ENCODE results near the gene C22orf42. TPM values are rescaled to one million over a fixed set of nuclear protein-coding genes. Genes with fewer than 3 reads are reported as not detected.

C22orf42 gene, protein sequence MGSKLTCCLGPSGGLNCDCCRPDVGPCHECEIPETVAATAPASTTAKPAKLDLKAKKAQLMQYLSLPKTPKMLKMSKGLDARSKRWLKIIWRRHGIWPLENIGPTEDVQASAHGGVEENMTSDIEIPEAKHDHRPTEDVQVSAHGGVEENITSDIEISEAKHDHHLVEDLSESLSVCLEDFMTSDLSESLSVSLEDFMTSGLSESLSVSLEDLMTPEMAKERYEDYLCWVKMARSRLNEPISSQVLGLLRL
- 0.10 TPM for total RNA-seq

DNA sequence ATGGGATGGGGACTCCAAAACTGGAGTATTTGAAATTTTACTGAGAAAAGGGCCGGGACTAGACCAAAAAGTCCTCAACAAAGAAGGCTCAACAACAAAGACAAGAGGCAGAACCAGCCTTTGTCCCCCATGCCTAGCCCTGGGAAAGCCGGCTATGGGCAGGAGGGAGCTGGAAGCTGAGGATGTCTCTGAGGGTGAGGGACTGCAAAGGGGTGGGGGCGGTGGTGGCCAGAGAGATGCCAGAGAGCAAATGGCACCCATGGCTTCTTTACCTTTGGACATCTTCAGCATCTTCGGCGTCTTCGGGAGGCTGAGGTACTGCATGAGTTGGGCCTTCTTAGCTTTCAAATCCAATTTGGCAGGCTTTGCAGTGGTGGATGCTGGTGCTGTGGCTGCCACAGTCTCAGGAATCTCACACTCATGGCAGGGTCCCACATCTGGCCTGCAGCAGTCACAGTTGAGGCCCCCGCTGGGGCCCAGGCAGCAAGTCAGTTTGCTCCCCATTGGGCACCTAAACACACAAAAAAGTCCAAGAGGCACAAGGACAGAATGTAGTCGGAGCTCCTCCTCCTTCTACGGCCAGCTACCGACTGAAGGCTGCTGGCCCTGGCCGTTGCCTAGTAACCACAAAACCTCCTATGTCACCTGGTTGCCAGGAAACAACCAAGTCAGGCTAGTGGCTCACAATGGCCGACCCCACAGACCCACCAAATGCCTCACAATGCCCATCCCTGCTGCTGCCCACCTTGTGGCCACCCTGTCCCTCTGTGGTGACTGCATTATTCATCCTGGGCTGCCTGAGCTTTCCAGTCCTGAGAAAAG is at the start of gene C22orf42:
C22orf42 (minus strand) TSS at position 592 of the 822 bp plus-strand sequence; CDS start at position 504, 88 bp downstream.
- no peak within 1 kb of the TSS for H3K4me3 ChIP-seq (ENCODE audit: low read length)
- H3K27me3 ChIP-seq (ENCODE audit: insufficient read depth, low read length), result no peaks in the 10 kb centered on the region
- peaks cover 5% of the 10 kb centered on the region for H3K4me1 ChIP-seq (ENCODE audit: insufficient read depth, low read length)
- no peaks in the 10 kb centered on the region for H3K9me3 ChIP-seq (ENCODE audit: low read depth, low read length)

- Histone ChIP-seq H3K9me3 (ENCODE audit: low read depth, low read length) (no peaks in the 10 kb centered on the region), H3K4me1 (ENCODE audit: insufficient read depth, low read length) (peaks cover 17% of the 10 kb centered on the region), H3K27me3 (ENCODE audit: insufficient read depth, low read length) (no peaks in the 10 kb centered on the region), H3K4me3 (ENCODE audit: low read length) (no peak overlapping the region)
These were observed 49.6 kb upstream of the C22orf42 start for GRCh38 chr22:32208681-32209080.

GRCh38 chr22:32207971-32208480 is 48.9 kb upstream of the C22orf42 start:
- Histone ChIP-seq H3K4me3 (ENCODE audit: low read length) (no peak overlapping the region), H3K4me1 (ENCODE audit: insufficient read depth, low read length) (peaks cover 22% of the 10 kb centered on the region), H3K9me3 (ENCODE audit: low read depth, low read length) (no peaks in the 10 kb centered on the region), H3K27me3 (ENCODE audit: insufficient read depth, low read length) (no peaks in the 10 kb centered on the region)

DNA sequence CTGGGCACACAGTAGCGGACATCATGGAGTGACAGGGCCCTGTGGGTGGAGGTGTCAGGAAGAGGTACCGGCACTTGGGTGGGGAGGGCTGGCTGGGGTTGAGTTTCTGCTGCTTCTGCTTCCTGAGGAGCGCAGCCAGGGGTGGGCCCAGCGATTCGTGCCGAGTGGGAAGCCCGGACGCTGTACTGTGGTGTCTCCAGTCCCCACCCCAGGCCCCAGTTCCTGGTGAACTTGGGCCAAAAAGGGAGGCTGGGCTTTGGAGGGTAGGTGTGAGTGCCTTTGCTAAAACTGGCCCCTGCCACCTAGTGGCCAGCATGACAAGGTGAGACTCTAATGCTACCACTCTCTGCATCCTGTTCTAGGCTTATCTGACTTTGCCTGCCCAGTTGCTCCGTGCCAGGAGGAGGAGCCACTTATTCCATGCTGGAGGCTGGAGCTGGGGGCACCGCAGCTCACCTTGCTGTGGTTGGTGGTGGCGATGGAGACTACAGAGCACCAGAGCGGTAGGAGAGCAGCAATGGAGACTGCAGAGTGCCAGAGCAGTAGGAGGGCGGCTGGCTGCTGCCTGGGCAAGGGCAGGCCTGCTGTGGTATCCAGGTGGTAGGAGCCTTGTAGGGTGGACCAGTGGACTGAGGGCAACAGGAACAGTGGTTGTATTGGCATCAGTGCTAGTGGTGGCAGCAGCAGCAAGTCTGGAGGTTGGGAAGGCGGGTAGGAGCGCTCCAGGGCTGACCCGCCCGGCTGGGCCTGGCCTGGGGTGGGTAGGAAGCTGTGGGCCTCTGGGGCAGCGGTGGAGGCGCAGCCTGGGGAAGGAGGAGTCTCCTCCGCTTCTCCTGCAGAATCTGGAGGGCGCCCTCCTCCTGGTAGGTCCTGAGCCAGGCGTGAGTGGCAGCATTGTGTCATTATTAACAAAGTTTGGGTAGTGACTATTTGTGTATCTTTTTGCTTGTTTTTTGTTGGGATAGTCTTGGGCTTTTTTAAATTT is 48.0 kb upstream of the C22orf42 start:
- H3K27me3 ChIP-seq (ENCODE audit: insufficient read depth, low read length), result no peaks in the 10 kb centered on the region
- no peak overlapping the region for H3K4me3 ChIP-seq (ENCODE audit: low read length)
- peaks cover 32% of the 10 kb centered on the region for H3K4me1 ChIP-seq (ENCODE audit: insufficient read depth, low read length)
- no peaks in the 10 kb centered on the region for H3K9me3 ChIP-seq (ENCODE audit: low read depth, low read length)

DNA sequence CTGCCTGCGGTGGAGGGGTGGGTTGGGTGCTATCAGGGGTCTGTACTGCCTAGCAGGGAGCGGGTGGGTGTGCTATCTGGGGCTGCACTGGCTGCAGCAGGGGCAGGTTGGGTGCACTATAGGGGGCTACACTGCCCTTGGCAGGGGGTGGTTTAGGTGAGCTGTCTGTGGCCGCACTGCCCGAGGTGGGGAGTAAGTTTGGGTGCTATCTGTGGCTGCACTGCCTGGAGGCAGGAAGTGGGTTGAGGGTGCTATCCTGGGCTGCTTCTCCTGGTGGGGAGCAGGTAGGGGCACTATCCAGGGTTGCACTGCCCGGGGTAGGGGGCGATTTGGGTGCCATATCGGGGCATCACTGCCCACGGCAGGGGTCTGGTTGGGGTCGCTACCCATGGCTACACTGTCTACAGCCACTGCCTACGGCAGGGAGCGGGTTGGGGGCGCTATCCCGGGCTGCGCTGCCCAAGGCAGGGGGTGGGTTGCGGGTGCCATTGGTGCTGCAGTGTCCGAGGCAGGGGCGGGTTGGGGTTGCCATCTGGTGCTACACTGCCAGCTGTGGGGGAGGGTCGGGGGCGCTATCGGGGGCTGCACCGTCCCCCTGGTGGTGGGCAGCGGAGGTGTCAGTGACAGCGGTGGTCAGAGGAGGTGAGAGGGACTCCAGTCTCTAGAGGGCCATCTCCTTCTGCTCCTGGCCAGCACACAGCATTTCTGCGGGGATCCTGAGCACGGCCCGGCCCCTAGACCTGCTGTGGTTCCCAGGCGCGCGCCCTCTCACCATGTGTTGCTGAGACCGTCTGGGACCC is 47.1 kb upstream of the C22orf42 start:
- no peaks in the 10 kb centered on the region for H3K27me3 ChIP-seq (ENCODE audit: insufficient read depth, low read length)
- H3K4me3 ChIP-seq (ENCODE audit: low read length), result no peak overlapping the region
- peaks cover 35% of the 10 kb centered on the region for H3K4me1 ChIP-seq (ENCODE audit: insufficient read depth, low read length)
- no peaks in the 10 kb centered on the region for H3K9me3 ChIP-seq (ENCODE audit: low read depth, low read length)

GRCh38 chr22:32204856-32205722 is 46.0 kb upstream of the C22orf42 start, which contains the start of gene RFPL2:
Gene RFPL2 (minus strand): TSS chr22:32205073. CDS start chr22:32202451, 2,622 bp downstream.
- peaks cover 33% of the 10 kb centered on the region for H3K4me1 ChIP-seq (ENCODE audit: insufficient read depth, low read length)
- no peaks in the 10 kb centered on the region for H3K27me3 ChIP-seq (ENCODE audit: insufficient read depth, low read length)
- no peaks in the 10 kb centered on the region for H3K9me3 ChIP-seq (ENCODE audit: low read depth, low read length)
- no peak within 1 kb of the TSS for H3K4me3 ChIP-seq (ENCODE audit: low read length)

- Histone ChIP-seq H3K4me3 (ENCODE audit: low read length) (no peak overlapping the region), H3K9me3 (ENCODE audit: low read depth, low read length) (no peaks in the 10 kb centered on the region), H3K27me3 (ENCODE audit: insufficient read depth, low read length) (no peaks in the 10 kb centered on the region), H3K4me1 (ENCODE audit: insufficient read depth, low read length) (peaks cover 33% of the 10 kb centered on the region)
These were observed 45.1 kb upstream of the C22orf42 start for GRCh38 chr22:32204040-32204855.

DNA sequence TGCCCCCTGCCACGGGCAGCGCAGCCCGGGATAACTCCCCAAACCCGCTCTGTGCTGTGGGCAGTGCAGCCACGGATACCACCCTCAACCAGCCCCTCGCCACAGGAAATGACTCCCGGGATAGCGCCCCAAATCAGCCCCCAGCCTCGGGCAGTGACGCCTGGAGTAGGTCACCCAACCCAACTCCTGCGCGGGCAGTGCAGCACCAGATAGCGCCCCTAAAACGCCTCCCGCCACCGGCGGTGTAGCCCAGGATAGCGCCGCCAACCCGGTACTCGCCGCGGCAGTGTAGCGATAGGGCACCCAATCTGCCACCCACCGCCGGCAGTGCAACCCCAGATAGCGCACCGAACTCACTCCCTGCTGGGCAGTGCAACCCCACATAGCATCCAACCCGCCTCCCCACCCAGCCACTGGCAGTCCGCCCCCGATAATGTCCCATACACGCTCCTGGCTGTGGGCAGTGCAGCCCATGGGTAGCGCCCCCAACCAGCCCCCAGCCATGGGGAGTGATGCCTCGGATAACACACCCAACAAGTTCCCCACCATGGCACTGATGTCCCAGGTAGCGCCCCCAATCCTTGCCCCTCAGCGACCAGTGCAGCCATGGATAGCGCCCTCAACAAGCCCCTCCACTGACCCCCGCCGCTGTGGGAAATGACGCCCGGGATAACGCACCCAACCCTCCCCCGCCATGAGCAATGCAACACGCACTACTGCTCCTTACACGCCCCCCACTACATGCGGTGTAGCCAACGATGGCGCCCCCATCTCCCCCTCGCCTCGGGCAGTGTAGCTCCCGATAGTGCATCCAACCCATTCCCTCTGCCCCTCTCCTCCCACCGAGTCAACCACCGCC is 44.3 kb upstream of the C22orf42 start:
- no peaks in the 10 kb centered on the region for H3K27me3 ChIP-seq (ENCODE audit: insufficient read depth, low read length)
- no peak overlapping the region for H3K4me3 ChIP-seq (ENCODE audit: low read length)
- H3K9me3 ChIP-seq (ENCODE audit: low read depth, low read length), result no peaks in the 10 kb centered on the region
- H3K4me1 ChIP-seq (ENCODE audit: insufficient read depth, low read length), result peaks cover 33% of the 10 kb centered on the region

DNA sequence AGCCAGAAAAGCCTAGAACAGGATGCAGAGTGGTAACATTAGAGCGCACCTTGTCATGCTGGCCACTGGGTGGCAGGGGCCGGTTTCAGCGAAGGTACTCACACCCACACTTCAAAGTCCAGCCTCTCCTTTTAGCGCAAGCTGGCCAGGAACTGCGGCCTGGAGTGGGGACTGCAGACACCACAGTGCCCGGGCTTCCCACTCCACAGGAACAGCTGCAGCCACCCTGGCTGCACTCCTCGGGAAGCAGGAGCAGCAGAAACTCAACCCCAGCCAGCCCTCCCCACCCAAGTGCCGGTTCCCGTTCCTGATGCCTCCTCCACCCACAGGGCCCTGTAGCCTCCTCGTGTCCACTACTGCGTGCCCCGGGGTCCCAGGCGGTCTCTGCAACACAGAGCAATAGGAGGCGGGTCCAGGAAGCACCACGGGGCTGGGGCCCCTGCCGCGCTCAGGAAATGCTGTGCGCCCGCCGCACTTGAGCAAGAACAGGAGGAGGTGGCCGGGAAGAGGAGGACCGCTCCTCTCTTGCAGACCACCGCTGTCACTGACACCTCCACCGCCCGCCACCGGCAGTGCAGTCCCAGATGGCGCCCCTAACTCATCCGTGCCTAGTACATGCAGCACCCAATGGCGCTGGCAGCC is 43.6 kb upstream of the C22orf42 start:
- peaks cover 33% of the 10 kb centered on the region for H3K4me1 ChIP-seq (ENCODE audit: insufficient read depth, low read length)
- H3K27me3 ChIP-seq (ENCODE audit: insufficient read depth, low read length), result no peaks in the 10 kb centered on the region
- H3K9me3 ChIP-seq (ENCODE audit: low read depth, low read length), result no peaks in the 10 kb centered on the region
- H3K4me3 ChIP-seq (ENCODE audit: low read length), result no peak overlapping the region

DNA sequence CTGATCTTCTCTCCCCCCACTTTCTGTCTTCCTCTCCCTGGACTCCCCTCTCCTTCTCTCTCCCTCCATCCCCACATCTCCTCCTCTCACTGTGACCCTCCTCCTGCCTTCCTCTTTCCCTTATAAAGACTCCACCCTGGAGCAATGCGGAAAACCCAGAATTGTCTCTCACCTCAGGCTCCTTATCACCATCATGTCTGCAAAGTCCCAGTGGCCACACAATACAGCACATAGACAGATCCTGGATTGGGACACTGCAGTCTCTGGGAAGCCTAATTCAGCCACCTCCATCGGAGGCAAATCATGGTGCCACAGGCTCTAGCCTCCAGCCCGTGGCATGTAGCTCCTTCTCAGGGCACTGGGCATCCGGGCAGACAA is 43.0 kb upstream of the C22orf42 start:
- Histone ChIP-seq H3K4me1 (ENCODE audit: insufficient read depth, low read length) (peaks cover 32% of the 10 kb centered on the region), H3K27me3 (ENCODE audit: insufficient read depth, low read length) (no peaks in the 10 kb centered on the region), H3K9me3 (ENCODE audit: low read depth, low read length) (no peaks in the 10 kb centered on the region), H3K4me3 (ENCODE audit: low read length) (no peak overlapping the region)

GRCh38 chr22:32200752-32201151 is 41.6 kb upstream of the C22orf42 start:
- H3K27me3 ChIP-seq (ENCODE audit: insufficient read depth, low read length), result no peaks in the 10 kb centered on the region
- H3K9me3 ChIP-seq (ENCODE audit: low read depth, low read length), result no peaks in the 10 kb centered on the region
- no peak overlapping the region for H3K4me3 ChIP-seq (ENCODE audit: low read length)
- H3K4me1 ChIP-seq (ENCODE audit: insufficient read depth, low read length), result peaks cover 29% of the 10 kb centered on the region

All from mononuclear cell (primary cell).